T-cell (primary cell): ENCODE data around the gene ATP8B3. TPM values are rescaled to one million over a fixed set of nuclear protein-coding genes. Genes with fewer than 3 reads are reported as not detected.

ENCODE experiments used
- ATAC-seq, 4 experiments: fragments of 200-7000 bp in 3 of 4; fragments of 150-1000 bp in 1 of 4; cut with Tn5 transposase; replicated peaks in 1 of 4; 1 replicate in 3 of 4; 2 replicates in 1 of 4; pipeline ENCODE4 v1.10.0; 2021; ENCODE audit warnings: moderate library complexity in 3 of 4, mild to moderate bottlenecking in 2 of 4, moderate number of reproducible peaks in 1 of 4
- CTCF ChIA-PET, 2 donors: fragments of 300-600 bp; sonication (Branson Sonifier 250); formaldehyde crosslinking; loops; one replicate each; lab custom pipeline; 2022; ENCODE audit warnings: antibody characterized with exemption in 2 of 2; lab: Charles Lee
- POLR2A ChIA-PET, 2 donors: fragments of 300-600 bp; sonication (Branson Sonifier 250); formaldehyde crosslinking; loops; one replicate each; lab custom pipeline; 2022; ENCODE audit warnings: antibody characterized with exemption in 2 of 2; lab: Charles Lee
- DNase-seq, 35 experiments: peaks; one replicate each; pipeline versions ENCODE4 v3.0.0 to v3.0.0-alpha.2; 2013 to 2023
- H3K27ac ChIP-seq: one replicate; pipeline ENCODE4 v1.5.1; 2013; ENCODE audit warnings: low read length
- H3K27me3 ChIP-seq, 2 experiments: replicated peaks in 1 of 2; 1 replicate in 1 of 2; 2 replicates in 1 of 2; pipeline versions ENCODE4 v1.6.1 to v1.7.0; 2013; ENCODE audit warnings: low read length in 1 of 2, mixed read lengths in 1 of 2; ENCODE audit not compliant: control insufficient read depth in 2 of 2, insufficient read depth in 2 of 2; ENCODE audit errors: extremely low read depth in 1 of 2
- H3K36me3 ChIP-seq, 2 donors: 1 replicate in 1 of 2; 2 replicates in 1 of 2; pipeline versions ENCODE4 v1.6.1 to v1.7.0; 2013; ENCODE audit warnings: low read length in 1 of 2; ENCODE audit not compliant: control insufficient read depth in 2 of 2, insufficient read depth in 1 of 2; ENCODE audit errors: extremely low read depth in 1 of 2
- H3K4me1 ChIP-seq, 2 experiments: 1 replicate in 1 of 2; 2 replicates in 1 of 2; pipeline versions ENCODE4 v1.6.1 to v1.7.0; 2013; ENCODE audit warnings: low read length in 2 of 2, mixed read lengths in 1 of 2; ENCODE audit not compliant: insufficient read depth in 2 of 2, control insufficient read depth in 1 of 2; ENCODE audit errors: extremely low read depth in 1 of 2
- H3K4me3 ChIP-seq, 2 donors: 1 replicate in 1 of 2; 2 replicates in 1 of 2; pipeline versions ENCODE4 v1.5.1 to v1.7.0; 2013; ENCODE audit warnings: mild to moderate bottlenecking in 2 of 2, low read length in 1 of 2, moderate library complexity in 1 of 2; ENCODE audit not compliant: control insufficient read depth in 1 of 2; ENCODE audit errors: extremely low read depth in 1 of 2
- H3K9me3 ChIP-seq: 2 replicates; pipeline ENCODE4 v1.7.0; 2013
- H3K27ac Mint-ChIP-seq, 2 donors: one replicate each; pipeline ENCODE4 v1.8.0; 2020 to 2021; ENCODE audit warnings: mild to moderate bottlenecking in 2 of 2, mixed read lengths in 2 of 2
- H3K27me3 Mint-ChIP-seq, 2 donors: one replicate each; pipeline ENCODE4 v1.8.0; 2021 to 2022; ENCODE audit warnings: mixed read lengths in 2 of 2
- H3K36me3 Mint-ChIP-seq: one replicate; pipeline ENCODE4 v1.8.0; 2021; ENCODE audit warnings: mixed read lengths
- H3K4me1 Mint-ChIP-seq, 3 donors: one replicate each; pipeline ENCODE4 v1.8.0; 2020 to 2022; ENCODE audit warnings: mixed read lengths in 3 of 3, mild to moderate bottlenecking in 1 of 3
- H3K4me3 Mint-ChIP-seq, 3 donors: one replicate each; pipeline ENCODE4 v1.8.0; 2020 to 2022; ENCODE audit warnings: mild to moderate bottlenecking in 3 of 3, mixed read lengths in 3 of 3, moderate library complexity in 3 of 3
- H3K9me3 Mint-ChIP-seq, 3 donors: one replicate each; pipeline ENCODE4 v1.8.0; 2020 to 2022; ENCODE audit warnings: mixed read lengths in 3 of 3
- WGBS: methylation state at CpG from one replicate; pipeline ENCODE4 v1.1.5; 2013; ENCODE audit warnings: missing lambda C conversion rate; ENCODE audit not compliant: insufficient coverage; 5-methylcytosine and 5-hydroxymethylcytosine counted together
- total RNA-seq, 35 experiments: library from RNA in 6 of 35; stranded (reverse) in 6 of 35; fragments of 120-200 nt in 1 of 35; gene quantifications; one replicate each; pipeline versions ENCODE4 v1.2.1 to v1.2.4 and lab custom pipeline; 2013 to 2026

ATP8B3 gene
- total RNA-seq, 5 donors from 2014 or later (not counting 1 experiment from before 2014, with no cell fraction given): 3.5 to 5.7 (median 4.0) TPM

GRCh38 chr19:1776606-1777147, 35.4 kb downstream of the ATP8B3 start:
- H3K27ac ChIP-seq: no peak overlapping the region
- WGBS: 5% methylated on average over 21 of the region's 23 CpGs
- ChIA-PET CTCF (interaction anchor here in 1 of 2 donors (0.6 kb wide), 1 partner anchor 618 kb away, joined by 3 read pairs; no protein-coding TSS in a partner anchor), POLR2A (interaction anchor here in 1 of 2 donors (0.7 kb wide), 1 partner anchor 141 kb away, joined by 3 read pairs; no protein-coding TSS in a partner anchor)
- H3K4me3 ChIP-seq: no peak overlapping the region
- Mint-ChIP-seq H3K4me3 (no peak overlapping the region), H3K27ac (no peak overlapping the region), H3K27me3 (peaks cover 38 to 73% of the 10 kb centered on the region in 2 donors), H3K4me1 (peaks cover 0 to 6% (median 1%) of the 10 kb centered on the region in 3 donors), H3K36me3 (no peaks in the 10 kb centered on the region), H3K9me3 (no peaks in the 10 kb centered on the region)
- peaks cover 12 to 97% of the 10 kb centered on the region in 2 experiments for H3K27me3 ChIP-seq
- H3K36me3 ChIP-seq: no peaks in the 10 kb centered on the region
- H3K4me1 ChIP-seq: peaks cover 0 to 10% of the 10 kb centered on the region in 2 experiments
- ATAC-seq (no peak), DNase-seq (no peak)
- peaks cover under 1% of the 10 kb centered on the region for H3K9me3 ChIP-seq

- 5% methylated on average over 25 of the region's 50 CpGs for WGBS
- H3K27ac Mint-ChIP-seq: no peak overlapping the region
- CTCF ChIA-PET: interaction anchor here (0.5 to 0.7 kb wide), 2 partner anchors 321 to 433 kb away, joined by 5 to 8 read pairs; no protein-coding TSS in a partner anchor
- Histone ChIP-seq H3K4me3 (no peak overlapping the region), H3K27ac (no peak overlapping the region), H3K4me1 (peaks cover 0 to 10% of the 10 kb centered on the region in 2 experiments), H3K27me3 (peaks cover 12 to 94% of the 10 kb centered on the region in 2 experiments), H3K9me3 (peaks cover 2% of the 10 kb centered on the region), H3K36me3 (no peaks in the 10 kb centered on the region)
- no peak overlapping the region for H3K4me3 Mint-ChIP-seq
- POLR2A ChIA-PET: no interaction called here
- ATAC-seq: no peak
- H3K27me3 Mint-ChIP-seq: peaks cover 43 to 75% of the 10 kb centered on the region in 2 donors
- peaks cover 0 to 6% (median 1%) of the 10 kb centered on the region in 3 donors for H3K4me1 Mint-ChIP-seq
- no peak for DNase-seq
- H3K9me3 Mint-ChIP-seq: peaks cover 0 to 6% (median 6%) of the 10 kb centered on the region in 3 donors
- H3K36me3 Mint-ChIP-seq: no peaks in the 10 kb centered on the region
These were observed 36.0 kb downstream of the ATP8B3 start for GRCh38 chr19:1775951-1776605.

GRCh38 chr19:1774989-1775772, 36.9 kb downstream of the ATP8B3 start:
- ChIA-PET POLR2A (no interaction called here), CTCF (no interaction called here)
- H3K27me3 ChIP-seq: peaks cover 9 to 91% of the 10 kb centered on the region in 2 experiments
- peaks cover 0 to 10% of the 10 kb centered on the region in 2 experiments for H3K4me1 ChIP-seq
- no peak for ATAC-seq
- Mint-ChIP-seq H3K9me3 (peaks cover 0 to 15% (median 12%) of the 10 kb centered on the region in 3 donors), H3K4me1 (peaks cover 0 to 6% (median 1%) of the 10 kb centered on the region in 3 donors), H3K27me3 (peaks cover 48 to 74% of the 10 kb centered on the region in 2 donors), H3K36me3 (no peaks in the 10 kb centered on the region), H3K4me3 (no peak overlapping the region), H3K27ac (no peak overlapping the region)
- H3K36me3 ChIP-seq: no peaks in the 10 kb centered on the region
- no peak overlapping the region for H3K4me3 ChIP-seq
- peaks cover 2% of the 10 kb centered on the region for H3K9me3 ChIP-seq
- 23% methylated on average over 34 of the region's 59 CpGs for WGBS
- peak in 1 of 35 experiments; percentile 32 for DNase-seq
- H3K27ac ChIP-seq: no peak overlapping the region

- DNase-seq: no peak
- WGBS: 60% methylated on average over 3 of the region's 8 CpGs
- H3K27me3 Mint-ChIP-seq: peaks cover 52 to 72% of the 10 kb centered on the region in 2 donors
- ChIA-PET POLR2A (no interaction called here), CTCF (no interaction called here)
- H3K36me3 Mint-ChIP-seq: no peaks in the 10 kb centered on the region
- Histone ChIP-seq H3K4me3 (no peak overlapping the region), H3K4me1 (peaks cover 0 to 10% of the 10 kb centered on the region in 2 experiments), H3K9me3 (peaks cover 2% of the 10 kb centered on the region), H3K27ac (no peak overlapping the region), H3K27me3 (peaks cover 9 to 91% of the 10 kb centered on the region in 2 experiments), H3K36me3 (no peaks in the 10 kb centered on the region)
- H3K4me1 Mint-ChIP-seq: peaks cover 0 to 1% (median 0%) of the 10 kb centered on the region in 3 donors
- H3K4me3 Mint-ChIP-seq: no peak overlapping the region
- H3K27ac Mint-ChIP-seq: no peak overlapping the region
- no peak for ATAC-seq
- H3K9me3 Mint-ChIP-seq: peaks cover 0 to 15% (median 12%) of the 10 kb centered on the region in 3 donors
These were observed 38.9 kb downstream of the ATP8B3 start for GRCh38 chr19:1773184-1773583.

- peaks cover 0 to 15% (median 12%) of the 10 kb centered on the region in 3 donors for H3K9me3 Mint-ChIP-seq
- no peak overlapping the region for H3K4me3 Mint-ChIP-seq
- ChIA-PET POLR2A (no interaction called here), CTCF (no interaction called here)
- peak overlapping the region in 1 of 2 donors; percentile 32 for H3K27ac Mint-ChIP-seq
- Histone ChIP-seq H3K27ac (no peak overlapping the region), H3K4me1 (peaks cover 0 to 16% of the 10 kb centered on the region in 2 experiments), H3K27me3 (peaks cover 9 to 91% of the 10 kb centered on the region in 2 experiments), H3K9me3 (peaks cover 2% of the 10 kb centered on the region), H3K36me3 (no peaks in the 10 kb centered on the region), H3K4me3 (no peak overlapping the region)
- no peak for ATAC-seq
- WGBS: 90% methylated on average over 2 of the region's 4 CpGs
- H3K36me3 Mint-ChIP-seq: no peaks in the 10 kb centered on the region
- H3K27me3 Mint-ChIP-seq: peaks cover 47 to 75% of the 10 kb centered on the region in 2 donors
- H3K4me1 Mint-ChIP-seq: no peaks in the 10 kb centered on the region
- DNase-seq: no peak
These were observed 41.1 kb downstream of the ATP8B3 start for GRCh38 chr19:1770866-1771576.

GRCh38 chr19:1769645-1769985, 42.5 kb downstream of the ATP8B3 start:
- peaks cover 0 to 15% (median 12%) of the 10 kb centered on the region in 3 donors for H3K9me3 Mint-ChIP-seq
- DNase-seq: no peak
- ChIA-PET POLR2A (no interaction called here), CTCF (no interaction called here)
- Histone ChIP-seq H3K4me1 (peaks cover 0 to 10% of the 10 kb centered on the region in 2 experiments), H3K9me3 (peaks cover 2% of the 10 kb centered on the region), H3K36me3 (no peaks in the 10 kb centered on the region), H3K4me3 (no peak overlapping the region), H3K27ac (no peak overlapping the region), H3K27me3 (peaks cover 12 to 91% of the 10 kb centered on the region in 2 experiments)
- no peak overlapping the region for H3K27ac Mint-ChIP-seq
- ATAC-seq: no peak
- H3K36me3 Mint-ChIP-seq: no peaks in the 10 kb centered on the region
- WGBS: no CpG with 5 or more reads among the region's 12 CpGs
- peaks cover 54 to 85% of the 10 kb centered on the region in 2 donors for H3K27me3 Mint-ChIP-seq
- no peak overlapping the region for H3K4me3 Mint-ChIP-seq
- no peaks in the 10 kb centered on the region for H3K4me1 Mint-ChIP-seq
